ENCODE data around the gene PLA2G3.

- TF ChIP-seq CTCF (IDR thresholded peaks at IDR 0.05; ENCODE audit: extremely low read depth in 1 of 2, insufficient read depth in 1 of 2, low read depth in 1 of 2, low read length in 2 of 2) (no peak), POLR2AphosphoS5 (IDR thresholded peaks at IDR 0.05; ENCODE audit: insufficient read depth, low read depth, low read length) (no peak), MAX (IDR thresholded peaks at IDR 0.05; ENCODE audit: insufficient read depth, insufficient read length) (no peak), POLR2A (IDR thresholded peaks at IDR 0.05; ENCODE audit: low read depth, low read length) (no peak), MYC (IDR thresholded peaks at IDR 0.05; ENCODE audit: low read depth, low read length) (no peak), EZH2 (IDR thresholded peaks at IDR 0.05; ENCODE audit: borderline replicate concordance, low read depth, low read length, severe bottlenecking) (no peak), GATA2 (IDR thresholded peaks at IDR 0.05; ENCODE audit: insufficient read depth, insufficient read length, low read depth, low read length) (no peak)
These were observed 33.3 kb upstream of the PLA2G3 start for GRCh38 chr22:31173386-31174145.
